Pons (tissue), 1 donor: ENCODE data around the gene NOS1AP.

Experiments used
- DNase-seq: peaks from one replicate; pipeline ENCODE4 v3.0.0-alpha.2; 2016; ENCODE audit warnings: low spot score

Gene NOS1AP

DNA sequence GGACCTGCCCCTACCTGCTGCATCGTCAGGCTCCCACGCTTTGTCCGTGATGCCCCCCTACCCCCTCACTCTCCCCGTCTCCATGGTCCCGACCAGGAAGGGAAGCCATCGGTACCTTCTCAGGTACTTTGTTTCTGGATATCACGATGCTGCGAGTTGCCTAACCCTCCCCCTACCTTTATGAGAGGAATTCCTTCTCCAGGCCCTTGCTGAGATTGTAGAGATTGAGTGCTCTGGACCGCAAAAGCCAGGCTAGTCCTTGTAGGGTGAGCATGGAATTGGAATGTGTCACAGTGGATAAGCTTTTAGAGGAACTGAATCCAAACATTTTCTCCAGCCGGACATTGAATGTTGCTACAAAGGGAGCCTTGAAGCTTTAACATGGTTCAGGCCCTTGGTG is 298.3 kb downstream of the NOS1AP start:
- DNase-seq: no peak

- no peak for DNase-seq
Measured at GRCh38 chr1:162368451-162368850, 299.0 kb downstream of the NOS1AP start.

DNA sequence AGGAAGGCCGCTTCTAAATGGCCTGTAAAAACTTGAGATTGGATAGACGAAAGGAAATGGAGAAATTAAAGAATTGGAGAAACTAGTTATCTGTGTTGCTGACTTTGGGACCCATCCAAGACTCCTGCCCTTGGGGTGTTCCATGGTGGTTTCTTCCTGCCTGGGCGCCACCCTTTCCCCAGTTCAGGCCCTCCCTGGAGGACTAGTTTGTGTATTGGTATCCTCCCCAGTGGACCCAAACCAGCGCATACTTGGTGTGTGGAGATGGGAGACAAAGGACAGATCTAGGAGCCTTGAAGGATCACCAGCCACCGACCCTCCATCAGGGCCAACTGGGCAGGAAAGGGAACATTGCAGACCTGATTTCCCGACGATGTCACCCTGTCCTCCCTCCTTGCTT is 300.1 kb downstream of the NOS1AP start:
- DNase-seq: no peak

DNA sequence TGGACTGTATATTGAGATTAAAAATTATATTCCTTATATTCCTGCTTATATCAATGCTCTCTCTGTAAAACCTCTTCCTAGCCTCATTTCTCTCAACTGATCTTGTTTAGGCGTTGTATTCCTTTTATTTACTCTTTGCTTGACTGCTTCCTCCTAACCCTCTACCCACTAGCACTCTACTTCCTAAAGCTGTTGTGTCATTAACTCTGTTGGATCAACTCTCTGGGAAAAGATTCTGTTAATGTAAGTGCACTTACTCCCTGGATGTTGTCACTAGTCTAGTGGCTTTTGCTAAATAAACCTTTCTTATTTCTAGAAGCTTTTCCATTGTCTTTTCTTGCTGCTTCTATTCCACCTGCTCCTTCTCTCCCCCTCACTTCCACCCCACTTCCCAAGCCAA is 300.7 kb downstream of the NOS1AP start:
- DNase-seq: no peak

- DNase-seq: no peak
Measured at GRCh38 chr1:162370721-162371120, 301.2 kb downstream of the NOS1AP start.

GRCh38 chr1:162371611-162372010 is 302.1 kb downstream of the NOS1AP start:
- no peak for DNase-seq

DNA sequence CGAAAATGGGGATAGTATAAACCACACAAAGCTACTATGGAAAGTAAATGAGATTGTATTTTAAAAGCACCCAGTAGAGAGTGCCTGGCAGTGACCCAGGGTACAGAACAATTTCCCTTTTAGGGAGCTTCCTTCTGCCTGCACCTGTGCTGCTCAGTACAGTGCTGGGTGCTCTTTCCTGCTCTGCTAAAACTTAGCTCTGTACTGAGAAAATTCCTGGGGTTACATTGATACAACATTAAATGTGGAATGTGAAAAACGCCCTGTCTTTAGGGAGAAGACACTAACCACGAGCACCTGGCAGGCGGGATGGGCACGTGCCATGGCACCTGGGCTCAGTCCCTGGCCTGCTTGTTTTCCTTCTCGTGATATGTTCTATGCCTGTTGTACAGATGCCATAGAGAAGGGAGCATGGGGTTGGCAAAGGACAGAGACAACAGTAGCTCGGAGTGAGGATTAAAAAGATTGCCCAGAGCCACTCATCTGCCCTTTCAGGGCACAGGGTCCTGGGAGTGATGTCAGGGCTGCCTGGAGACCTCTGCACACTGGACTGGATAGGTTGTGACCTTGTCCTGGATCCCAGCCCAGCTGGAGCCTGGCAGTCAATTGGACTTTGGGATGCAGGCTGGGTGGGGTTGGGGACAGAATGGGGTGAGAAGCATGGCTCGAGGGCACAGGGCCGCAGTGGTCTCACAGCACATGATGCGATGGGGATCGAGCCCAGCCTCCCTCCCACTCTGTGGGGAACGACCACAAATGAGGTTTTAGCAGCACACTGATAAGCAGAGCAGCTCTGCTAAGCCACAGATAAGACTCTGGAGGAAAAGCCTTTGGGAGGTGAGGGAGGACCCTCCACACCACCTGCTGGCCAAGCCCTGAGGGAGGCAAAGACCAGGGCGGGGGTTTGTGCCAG is 302.9 kb downstream of the NOS1AP start:
- DNase-seq: no peak

DNA sequence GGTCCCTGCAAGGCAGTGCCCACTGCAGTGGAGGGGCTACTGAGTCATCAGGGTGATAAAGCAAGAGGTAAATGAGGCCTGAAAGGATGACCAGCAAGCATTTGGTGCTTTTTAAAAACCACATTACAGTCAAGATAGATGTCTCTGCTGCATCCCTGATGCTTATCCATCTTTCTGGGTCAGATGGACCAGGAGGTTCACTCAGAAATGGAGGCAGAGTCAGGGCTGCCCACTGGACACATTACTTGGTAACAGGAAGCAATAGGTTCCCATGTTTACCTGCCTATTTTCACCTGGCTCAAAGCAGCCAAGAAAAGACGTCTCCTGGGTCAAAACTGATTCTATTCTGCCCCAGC is 303.6 kb downstream of the NOS1AP start:
- no peak for DNase-seq

DNA sequence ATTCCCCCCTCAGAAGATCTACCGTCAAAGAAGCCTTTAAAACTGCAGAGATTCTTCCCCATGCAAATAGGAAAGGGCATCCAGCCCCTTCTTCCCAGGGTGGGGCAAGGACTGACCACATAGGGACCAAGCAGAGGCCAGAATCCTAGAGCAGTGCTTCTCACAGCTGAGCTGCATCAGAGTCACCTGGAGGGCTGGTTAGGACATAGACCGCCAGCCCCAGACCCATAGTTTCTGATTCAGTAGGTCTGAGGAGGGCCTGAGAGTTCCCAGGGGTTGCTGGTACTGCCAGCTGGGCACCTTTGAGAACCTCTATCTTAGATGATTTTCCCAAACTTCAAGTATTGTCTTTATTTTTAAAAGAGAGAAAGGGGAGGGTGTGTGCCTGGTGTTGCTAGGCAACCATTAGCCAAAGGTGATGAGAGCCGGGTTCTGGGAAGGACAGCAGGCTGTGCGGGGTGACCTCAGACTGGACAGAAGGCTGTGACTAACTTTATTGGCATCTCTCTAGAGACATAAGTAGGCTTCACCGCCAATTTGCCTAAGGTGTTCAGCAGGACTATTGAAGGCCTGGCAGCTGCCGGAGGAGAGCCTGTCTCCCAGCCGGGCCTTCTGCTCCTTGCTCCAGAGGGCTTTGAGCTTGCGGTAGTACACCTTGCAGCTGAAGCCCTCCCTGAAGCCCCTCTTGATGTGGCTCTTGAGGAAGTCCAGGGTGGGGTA is 304.2 kb downstream of the NOS1AP start:
- DNase-seq: no peak

DNA sequence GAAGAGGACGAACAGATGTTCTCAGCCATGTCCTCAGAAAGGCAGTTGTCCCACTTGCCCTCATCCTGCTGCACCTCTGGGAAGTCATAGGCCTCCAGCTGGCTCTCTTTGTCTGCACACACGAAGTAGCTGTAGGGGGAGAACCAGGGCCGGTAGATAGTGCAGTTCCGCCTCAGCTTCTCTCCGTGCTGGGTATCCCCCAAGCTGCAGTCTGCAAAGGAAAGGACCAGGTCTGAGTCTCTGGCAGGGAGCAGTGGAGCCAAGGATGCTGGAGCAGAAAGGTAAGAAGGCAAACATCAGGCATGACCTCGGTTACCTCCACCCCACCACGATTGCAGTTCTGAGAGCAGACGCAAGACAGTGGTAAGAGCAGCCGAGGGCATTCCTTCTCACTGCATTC is 304.9 kb downstream of the NOS1AP start:
- no peak for DNase-seq

- DNase-seq: no peak
Measured at GRCh38 chr1:162375463-162375862, 306.0 kb downstream of the NOS1AP start.

- DNase-seq: peak; percentile 14
Measured at GRCh38 chr1:162376691-162377090, 307.2 kb downstream of the NOS1AP start, which contains the start of gene SPATA46. TSS of gene SPATA46 (minus strand) at chr1:162376854. CDS start at chr1:162376790, 64 bp downstream.

- no peak for DNase-seq
Measured at GRCh38 chr1:162380061-162380846, 310.8 kb downstream of the NOS1AP start.

DNA sequence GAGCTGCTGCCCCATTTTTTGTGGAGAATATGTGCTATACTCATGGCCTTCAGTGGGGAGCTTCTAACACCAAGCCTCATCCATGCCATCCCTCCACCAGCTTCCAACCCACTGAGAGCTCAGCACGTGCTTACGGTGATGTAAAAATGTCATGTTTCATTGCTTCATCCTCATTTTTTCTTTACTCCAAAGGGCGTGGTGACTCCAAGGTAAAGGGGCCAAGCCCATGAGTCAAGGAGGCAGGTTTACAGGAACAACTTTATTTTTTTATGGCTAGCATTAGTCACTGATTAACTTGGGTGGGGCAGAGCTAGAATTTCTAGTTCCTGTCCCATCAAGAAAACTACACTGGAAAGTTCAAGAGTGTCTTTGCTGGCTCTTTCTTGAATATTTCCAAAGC is 311.9 kb downstream of the NOS1AP start, which contains the start of gene C1orf226:
Gene C1orf226, plus strand, starts transcription at position 346 of the 400 bp plus-strand sequence. CDS start 174 bp downstream, outside the sequence.
- no peak for DNase-seq

GRCh38 chr1:162381941-162382750 is 312.7 kb downstream of the NOS1AP start:
- DNase-seq: no peak

DNA sequence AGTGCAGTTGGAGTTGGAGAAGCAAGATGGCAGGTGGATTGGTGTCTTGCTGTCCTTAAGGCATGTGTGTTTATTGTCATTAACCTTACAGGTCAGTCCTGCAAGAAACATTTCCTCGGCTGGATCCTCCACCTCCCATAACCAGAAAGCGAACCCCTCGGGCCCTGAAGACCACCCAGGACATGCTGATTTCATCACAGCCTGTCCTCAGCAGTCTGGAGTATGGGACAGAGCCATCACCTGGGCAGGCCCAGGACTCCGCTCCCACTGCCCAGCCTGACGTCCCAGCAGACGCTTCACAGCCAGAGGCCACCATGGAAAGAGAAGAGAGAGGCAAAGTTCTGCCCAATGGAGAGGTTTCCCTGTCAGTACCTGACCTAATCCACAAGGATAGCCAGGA is 313.6 kb downstream of the NOS1AP start:
- DNase-seq: no peak

- DNase-seq: no peak
Measured at GRCh38 chr1:162383516-162383915, 314.0 kb downstream of the NOS1AP start.

- no peak for DNase-seq
Measured at GRCh38 chr1:162384116-162384515, 314.6 kb downstream of the NOS1AP start.

GRCh38 chr1:162384601-162385279 is 315.2 kb downstream of the NOS1AP start:
- DNase-seq: no peak

DNA sequence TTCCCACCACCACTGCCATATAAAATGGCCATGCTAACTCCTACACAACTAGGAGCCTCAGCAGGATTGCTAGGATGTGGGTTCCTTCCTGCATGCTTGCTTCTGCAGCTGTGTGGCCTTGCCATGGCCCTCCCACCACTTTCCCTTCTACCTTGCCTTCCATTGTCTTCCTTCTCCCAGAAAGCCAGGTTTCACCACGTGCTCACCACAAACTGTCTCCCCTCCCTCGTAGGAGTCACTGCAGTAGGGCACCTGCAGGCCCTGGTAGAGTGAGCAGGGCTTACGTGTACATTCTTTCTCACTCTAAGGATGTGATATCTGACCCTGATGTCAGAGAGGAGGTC is 315.8 kb downstream of the NOS1AP start:
- DNase-seq: no peak

GRCh38 chr1:162385702-162386101 is 316.2 kb downstream of the NOS1AP start:
- no peak for DNase-seq
